CD4-positive, alpha-beta T cell treated with Interleukin-10 for 1 hour (primary cell): Measurements from ENCODE around the gene MPHOSPH9.

Experiments used
- DNase-seq: peaks from one replicate; pipeline ENCODE4 v3.0.0-alpha.2; 2020

Gene MPHOSPH9

GRCh38 chr12:123232807-123233504 lies at the start of gene MPHOSPH9, which contains the start of gene MTRFR:
Gene MPHOSPH9, minus strand, starts transcription at chr12:123233141. Its CDS starts 2,777 bp downstream, at chr12:123230364.
Gene MTRFR, plus strand, starts transcription at chr12:123233436. Its CDS starts 20,239 bp downstream, at chr12:123253675.
- DNase-seq, result peak; percentile 100

- no peak for DNase-seq
Observed at GRCh38 chr12:123282111-123282510, 49.2 kb upstream of the MPHOSPH9 start.

- DNase-seq, result no peak
Observed at GRCh38 chr12:123280971-123281370, 48.0 kb upstream of the MPHOSPH9 start.

GRCh38 chr12:123278101-123278627 lies 45.2 kb upstream of the MPHOSPH9 start:
- no peak for DNase-seq

GRCh38 chr12:123273166-123273565 lies 40.2 kb upstream of the MPHOSPH9 start:
- DNase-seq, result no peak

GRCh38 chr12:123271001-123271668 lies 38.2 kb upstream of the MPHOSPH9 start:
- DNase-seq, result peak; percentile 75

- no peak for DNase-seq
Observed at GRCh38 chr12:123270214-123271000, 37.5 kb upstream of the MPHOSPH9 start.

- DNase-seq, result no peak
Observed at GRCh38 chr12:123269896-123270213, 36.9 kb upstream of the MPHOSPH9 start.

- DNase-seq, result peak; percentile 24
Observed at GRCh38 chr12:123269395-123269892, 36.5 kb upstream of the MPHOSPH9 start.

GRCh38 chr12:123268850-123269249 lies 35.9 kb upstream of the MPHOSPH9 start:
- no peak for DNase-seq

GRCh38 chr12:123267991-123268843 lies 35.3 kb upstream of the MPHOSPH9 start:
- DNase-seq, result no peak

- DNase-seq, result no peak
Observed at GRCh38 chr12:123267335-123267920, 34.5 kb upstream of the MPHOSPH9 start.

- DNase-seq, result no peak
Observed at GRCh38 chr12:123266679-123267277, 33.8 kb upstream of the MPHOSPH9 start.

GRCh38 chr12:123265851-123266678 lies 33.1 kb upstream of the MPHOSPH9 start:
- DNase-seq, result no peak

GRCh38 chr12:123264642-123265041 lies 31.7 kb upstream of the MPHOSPH9 start:
- DNase-seq, result no peak

GRCh38 chr12:123263196-123263817 lies 30.4 kb upstream of the MPHOSPH9 start:
- DNase-seq, result no peak

GRCh38 chr12:123261196-123261595 lies 28.3 kb upstream of the MPHOSPH9 start:
- DNase-seq, result no peak

- DNase-seq, result no peak
Observed at GRCh38 chr12:123260081-123260480, 27.1 kb upstream of the MPHOSPH9 start.

GRCh38 chr12:123258593-123258992 lies 25.7 kb upstream of the MPHOSPH9 start:
- no peak for DNase-seq

GRCh38 chr12:123254853-123255446 lies 22.0 kb upstream of the MPHOSPH9 start:
- DNase-seq, result no peak
